Neural cell (in vitro differentiated cells): ENCODE data around the gene SDK1.

Experiments
- CTCF ChIP-seq: fragments of 450-650 bp; IDR thresholded peaks from 2 replicates; pipeline ENCODE4 v1.5.1; 2014; ENCODE audit warnings: antibody characterized with exemption, mild to moderate bottlenecking, moderate library complexity; ENCODE audit not compliant: poor library complexity, severe bottlenecking
- EZH2 ChIP-seq: fragments of 200-600, 300-800 bp; shearing (Covaris generic), sonication (generic); IDR thresholded peaks from 2 replicates; pipeline ENCODE4 v1.6.1; 2014; ENCODE audit warnings: antibody characterized with exemption, low read length, borderline replicate concordance, mild to moderate bottlenecking; ENCODE audit not compliant: insufficient read depth, poor library complexity, severe bottlenecking
- POLR2AphosphoS5 ChIP-seq: IDR thresholded peaks from 2 replicates; pipeline ENCODE4 v1.6.1; 2012
- RAD21 ChIP-seq: fragments of 450-650 bp; conservative IDR thresholded peaks from 2 replicates; pipeline ENCODE4 v1.6.1; 2014; ENCODE audit warnings: antibody characterized with exemption, mild to moderate bottlenecking, moderate library complexity
- SMC3 ChIP-seq: fragments of 450-650 bp; conservative IDR thresholded peaks from 2 replicates; pipeline ENCODE4 v1.6.1; 2014; ENCODE audit warnings: antibody characterized with exemption, mild to moderate bottlenecking, moderate library complexity; ENCODE audit not compliant: poor library complexity
- TAF1 ChIP-seq: IDR thresholded peaks from 2 replicates; pipeline ENCODE4 v1.6.1; 2012; ENCODE audit warnings: low read depth

GRCh38 chr7:3327099-3327498 is 26.0 kb downstream of the SDK1 start:
- TF ChIP-seq POLR2AphosphoS5 (no peak), TAF1 (no peak), CTCF (no peak), EZH2 (no peak), RAD21 (no peak), SMC3 (no peak)
